ENCODE measurements around the gene PDE2A. TPM values are rescaled to one million over a fixed set of nuclear protein-coding genes. Genes with fewer than 3 reads are reported as not detected.

PDE2A gene
- total RNA-seq, 1 experiment from 2014 or later: 9.6 TPM

DNA sequence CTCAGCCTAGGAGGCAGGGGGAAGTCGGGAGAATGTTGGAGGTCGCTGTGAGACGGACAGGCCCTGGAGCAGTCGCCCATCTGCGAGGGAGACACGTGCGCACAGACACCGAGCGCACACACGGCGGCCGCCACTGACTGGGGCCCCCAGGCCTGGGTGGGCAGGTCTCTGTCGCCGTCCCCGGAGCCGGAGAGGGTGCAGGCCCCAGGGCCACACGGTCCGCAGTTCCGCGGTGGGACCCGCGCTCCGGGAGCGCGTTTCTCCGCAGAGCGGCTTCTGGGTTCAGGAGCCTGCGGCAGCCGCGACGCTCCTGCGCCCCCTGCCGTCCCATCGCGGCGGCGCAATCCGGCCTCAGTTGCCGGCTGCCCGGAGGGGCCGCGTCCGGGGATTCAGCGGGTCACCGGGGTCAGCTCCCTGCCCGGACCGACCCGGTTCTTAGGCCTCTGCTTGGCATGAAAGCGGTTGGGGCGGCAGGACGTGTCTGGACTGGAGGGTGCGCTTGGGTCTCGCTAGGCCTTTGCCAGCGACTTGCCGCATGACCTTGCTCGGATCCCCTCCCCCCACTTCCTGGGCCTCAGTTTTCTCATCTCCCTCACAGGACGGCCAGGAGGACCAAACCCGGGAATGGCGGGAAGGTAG is 31.2 kb downstream of the PDE2A start:
- H3K4me2 ChIP-seq: peak overlapping the region; percentile 90
- no peaks in the 10 kb centered on the region for H4K20me1 ChIP-seq (ENCODE audit: insufficient read depth)
- intact Hi-C loops (cut with micrococcal nuclease; ENCODE audit: unreplicated experiment): loop anchor here (1.0 to 2.0 kb wide), 3 partner anchors 44 to 172 kb away; no protein-coding TSS in a partner anchor
- peaks cover 16% of the 10 kb centered on the region for H3K27me3 ChIP-seq (ENCODE audit: insufficient read depth, low read depth)
- H3F3A ChIP-seq (ENCODE audit: insufficient read depth, low read depth): peaks cover 12% of the 10 kb centered on the region
- ChIA-PET CTCF (interaction anchor here (1.0 to 1.9 kb wide), 3 partner anchors 44 to 172 kb away, joined by 3 to 9 read pairs (median 6); no protein-coding TSS in a partner anchor), POLR2A (ENCODE audit: unreplicated experiment) (no interaction called here)
- H3K4me3 ChIP-seq: peak overlapping the region; percentile 74
- H3K9me2 ChIP-seq (ENCODE audit: insufficient read depth): no peaks in the 10 kb centered on the region
- no peaks in the 10 kb centered on the region for H3K9me3 ChIP-seq (ENCODE audit: insufficient read depth, low read depth)
- no TSS peak for BruUV-seq (replicated peaks)
- no peaks in the 10 kb centered on the region for H3K36me3 ChIP-seq (ENCODE audit: low read depth)
- H2AFZ ChIP-seq: peak overlapping the region; percentile 85
- peaks cover 8% of the 10 kb centered on the region; the same call in 1 of the 2 replicates for H3K79me2 ChIP-seq (ENCODE audit: low read depth)
- DNase-seq: peak in 1 of 2 experiments; percentile 71
- H3K4me1 ChIP-seq (replicated peaks; ENCODE audit: insufficient read depth): peaks cover 17% of the 10 kb centered on the region
- H3K27ac ChIP-seq: no peak overlapping the region
- TF ChIP-seq EZH2 (IDR thresholded peaks at IDR 0.05; ENCODE audit: low read depth) (no peak), CTCF (conservative IDR thresholded peaks at IDR 0.05) (peak; percentile 94)

DNA sequence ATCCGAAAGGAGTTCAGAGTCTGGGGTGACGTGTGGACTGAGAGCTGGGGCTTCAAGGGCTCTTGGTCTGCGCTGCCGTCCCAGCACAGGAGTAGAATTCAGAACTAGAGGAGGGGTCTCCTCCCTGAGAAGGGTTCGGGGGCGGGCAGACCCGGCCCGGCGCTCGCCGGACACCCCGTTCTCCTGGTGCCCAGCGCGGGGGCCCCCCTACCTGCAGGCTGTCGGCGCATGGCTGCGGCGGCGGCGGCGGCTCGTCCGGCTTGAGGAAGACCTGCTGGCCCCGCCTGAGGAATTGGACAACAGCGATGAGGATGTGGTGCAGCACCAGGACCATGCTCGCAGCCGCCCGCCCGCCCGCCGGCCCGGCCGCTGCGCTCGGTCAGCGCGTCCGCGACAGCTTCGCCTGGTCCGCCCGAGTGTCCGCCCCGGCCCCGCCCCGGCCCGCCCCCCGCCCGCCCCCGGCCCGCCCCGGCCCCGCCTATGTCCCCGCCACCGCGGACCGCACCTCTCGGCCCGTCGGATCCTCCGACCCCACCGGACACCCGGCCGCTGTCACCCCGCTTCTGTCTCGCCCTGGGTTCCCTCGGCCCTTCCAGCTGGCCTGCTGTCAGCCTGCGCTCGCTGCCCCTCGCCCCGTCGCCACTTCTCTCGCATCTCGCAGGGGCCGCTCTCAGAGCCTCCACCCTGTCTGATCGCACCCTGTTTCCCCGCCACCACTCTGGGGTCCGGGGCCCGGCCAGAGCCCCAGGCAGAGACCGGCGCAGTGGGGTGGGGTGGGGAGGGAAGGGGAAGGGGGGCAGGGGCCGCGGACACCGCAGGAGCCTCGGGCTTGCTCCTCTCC is 32.0 kb downstream of the PDE2A start:
- intact Hi-C loops (cut with micrococcal nuclease; ENCODE audit: unreplicated experiment): loop anchor here (2.0 kb wide), 1 partner anchor 171 kb away; no protein-coding TSS in a partner anchor
- ChIA-PET POLR2A (ENCODE audit: unreplicated experiment) (interaction anchor here (0.6 kb wide), 2 partner anchors 152 to 529 kb away, joined by 5 to 6 read pairs; no protein-coding TSS in a partner anchor), CTCF (interaction anchor here (0.6 kb wide), 1 partner anchor 186 kb away, joined by 3 read pairs; no protein-coding TSS in a partner anchor)

More for the DNA sequence above, 32.0 kb downstream of the PDE2A start:
- TF ChIP-seq EZH2 (IDR thresholded peaks at IDR 0.05; ENCODE audit: low read depth) (no peak), CTCF (conservative IDR thresholded peaks at IDR 0.05) (no peak)
- Histone ChIP-seq H3F3A (ENCODE audit: insufficient read depth, low read depth) (peaks cover 12% of the 10 kb centered on the region), H3K4me2 (peak overlapping the region; percentile 90), H3K9me2 (ENCODE audit: insufficient read depth) (no peaks in the 10 kb centered on the region), H2AFZ (peak overlapping the region; percentile 85), H3K4me3 (peak overlapping the region; percentile 74), H3K36me3 (ENCODE audit: low read depth) (no peaks in the 10 kb centered on the region), H4K20me1 (ENCODE audit: insufficient read depth) (no peaks in the 10 kb centered on the region), H3K9me3 (ENCODE audit: insufficient read depth, low read depth) (no peaks in the 10 kb centered on the region), H3K27ac (no peak overlapping the region), H3K79me2 (ENCODE audit: low read depth) (peaks cover 8% of the 10 kb centered on the region; the same call in 1 of the 2 replicates), H3K27me3 (ENCODE audit: insufficient read depth, low read depth) (peaks cover 16% of the 10 kb centered on the region), H3K4me1 (replicated peaks; ENCODE audit: insufficient read depth) (peaks cover 25% of the 10 kb centered on the region)
- BruUV-seq (replicated peaks): no TSS peak
- DNase-seq: peak in 1 of 2 experiments; percentile 57

Measured in PC-9 (cell line).